Naive thymus-derived CD8-positive, alpha-beta T cell (primary cell): ENCODE data around the gene TMSB10. TPM values are rescaled to one million over a fixed set of nuclear protein-coding genes. Genes with fewer than 3 reads are reported as not detected.

Experiments
- ATAC-seq, 2 donors: fragments of 150-1000 bp; cut with Tn5 transposase in 1 of 2; sonication (Bioruptor Pico), chemical (Tn5 transposase) in 1 of 2; 1 replicate in 1 of 2; 2 replicates in 1 of 2; pipeline ENCODE4 v1.10.0; 2021; ENCODE audit warnings: mild to moderate bottlenecking in 2 of 2, moderate library complexity in 2 of 2
- POLR2A ChIA-PET: fragments of 350-600 bp; sonication (Branson Sonifier 250); formaldehyde crosslinking; loops from one replicate; lab custom pipeline; 2021; ENCODE audit warnings: antibody characterized with exemption; lab: Charles Lee
- DNase-seq, 10 donors: peaks; one replicate each; pipeline versions ENCODE4 v3.0.0 to v3.0.0-alpha.2; 2020 to 2022
- H3K27ac Mint-ChIP-seq, 10 donors: one replicate each; pipeline ENCODE4 v1.8.0; 2020 to 2022; ENCODE audit warnings: mild to moderate bottlenecking in 10 of 10, mixed read lengths in 10 of 10, moderate library complexity in 4 of 10, inconsistent platforms in 1 of 10
- H3K27me3 Mint-ChIP-seq, 5 donors: one replicate each; pipeline ENCODE4 v1.8.0; 2021 to 2022; ENCODE audit warnings: mixed read lengths in 5 of 5
- H3K36me3 Mint-ChIP-seq, 3 donors: one replicate each; pipeline ENCODE4 v1.8.0; 2020 to 2022; ENCODE audit warnings: mixed read lengths in 3 of 3, mild to moderate bottlenecking in 2 of 3, inconsistent platforms in 1 of 3
- H3K4me1 Mint-ChIP-seq, 4 donors: one replicate each; pipeline ENCODE4 v1.8.0; 2021 to 2022; ENCODE audit warnings: mixed read lengths in 4 of 4
- H3K4me3 Mint-ChIP-seq, 10 donors: one replicate each; pipeline ENCODE4 v1.8.0; 2020 to 2022; ENCODE audit warnings: mild to moderate bottlenecking in 10 of 10, mixed read lengths in 10 of 10, moderate library complexity in 6 of 10, inconsistent platforms in 1 of 10
- H3K9me3 Mint-ChIP-seq, 9 donors: one replicate each; pipeline ENCODE4 v1.8.0; 2020 to 2022; ENCODE audit warnings: mixed read lengths in 9 of 9, mild to moderate bottlenecking in 3 of 9, inconsistent platforms in 1 of 9, moderate library complexity in 1 of 9
- polyA plus RNA-seq, 3 donors: library from polyadenylated mRNA; unstranded; fragments of 300-500 nt; fragmentation: Illumina TruSeq; gene quantifications; one replicate each; pipeline ENCODE4 v1.2.3, GENCODE V29; 2021
- total RNA-seq, 8 experiments: library from RNA in 2 of 8; stranded (reverse) in 2 of 8; gene quantifications; one replicate each; pipeline ENCODE4 v1.2.3 and lab custom pipeline; 2021 to 2026

Gene TMSB10
- total and polyA plus RNA-seq, 5 experiments from 2014 or later, result 1,479 to 8,855 (median 6,950) TPM

- Mint-ChIP-seq H3K4me1 (peaks cover 38 to 76% (median 59%) of the 10 kb centered on the region in 4 donors), H3K27ac (peak within 1 kb of the TSS; percentile 93 to 99 (median 98)), H3K4me3 (peak within 1 kb of the TSS; percentile 88 to 100 (median 96)), H3K9me3 (no peaks in the 10 kb centered on the region), H3K36me3 (peaks cover 0 to 26% (median 7%) of the 10 kb centered on the region in 3 donors), H3K27me3 (peaks cover 0 to 2% (median 0%) of the 10 kb centered on the region in 5 donors)
- DNase-seq (peak in 9 of 10 donors; percentile 53 to 85 (median 72)), ATAC-seq (peak; percentile 49 to 72)
- POLR2A ChIA-PET, result interaction anchor here (0.7 to 10.4 kb wide), 28 partner anchors 9 to 411 kb away, joined by 3 to 289 read pairs (median 6); partner anchors contain the start of gene TMSB10
Observed at GRCh38 chr2:84880645-84881521, 24.6 kb upstream of the TMSB10 start, which contains the start of gene TRABD2A. Gene TRABD2A, minus strand, starts transcription at chr2:84881084. Its CDS starts 45 bp downstream, at chr2:84881039.

DNA sequence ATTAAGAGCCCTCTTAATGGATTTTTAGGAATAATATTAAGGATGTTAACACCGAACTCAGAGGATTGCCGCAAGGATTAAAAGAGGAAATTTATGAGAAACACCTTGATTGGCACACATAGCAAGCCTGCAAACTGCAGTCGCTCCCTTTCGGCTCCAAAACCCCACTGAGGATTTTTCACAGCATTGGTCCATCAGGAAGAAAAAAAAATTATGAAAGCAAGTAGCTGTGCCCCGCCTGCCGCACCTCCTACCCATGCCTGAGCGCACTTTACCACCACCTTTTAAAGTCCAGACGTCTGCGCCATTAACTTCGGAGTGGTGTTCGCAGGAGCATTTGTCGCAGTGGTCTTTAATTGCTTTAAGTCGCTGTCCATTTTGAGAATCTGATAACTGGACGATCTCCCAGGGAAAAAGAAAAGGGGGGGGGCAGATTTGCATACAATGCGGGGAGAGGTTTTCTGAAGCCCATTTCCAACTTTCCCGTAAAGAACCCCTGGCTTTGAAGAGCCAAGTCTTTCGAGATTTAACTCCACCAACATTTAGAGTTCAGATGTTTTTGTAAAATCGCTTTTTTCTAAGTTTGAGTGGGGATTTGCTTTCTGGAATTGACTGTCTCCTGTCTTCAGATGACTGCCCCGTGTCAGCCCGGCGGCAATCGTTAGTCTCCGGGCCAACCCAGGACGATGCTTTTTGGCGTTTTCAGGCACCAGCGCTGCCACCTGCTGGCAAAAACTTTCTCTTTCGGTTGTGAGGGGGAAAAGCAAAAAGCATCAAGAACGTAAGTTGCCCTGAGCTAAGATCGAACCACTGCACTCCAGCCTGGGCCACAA lies 23.7 kb upstream of the TMSB10 start:
- H3K27me3 Mint-ChIP-seq, result peaks cover 0 to 2% (median 0%) of the 10 kb centered on the region in 5 donors
- peak overlapping the region; percentile 87 to 99 (median 94) for H3K4me3 Mint-ChIP-seq
- H3K27ac Mint-ChIP-seq, result peak overlapping the region; percentile 93 to 99 (median 98)
- DNase-seq (peak; percentile 67 to 92 (median 86)), ATAC-seq (peak; percentile 62 to 68)
- no peaks in the 10 kb centered on the region for H3K9me3 Mint-ChIP-seq
- peaks cover 32 to 73% (median 57%) of the 10 kb centered on the region in 4 donors for H3K4me1 Mint-ChIP-seq
- POLR2A ChIA-PET, result interaction anchor here (0.5 to 10.4 kb wide), 26 partner anchors 8 to 1449 kb away, joined by 3 to 289 read pairs (median 4); partner anchors contain the start of genes KCMF1, PTCD3 and TMSB10
- peaks cover 0 to 18% (median 7%) of the 10 kb centered on the region in 3 donors for H3K36me3 Mint-ChIP-seq

- H3K27me3 Mint-ChIP-seq, result peaks cover 0 to 2% (median 0%) of the 10 kb centered on the region in 5 donors
- H3K4me3 Mint-ChIP-seq, result peak overlapping the region; percentile 87 to 99 (median 94)
- peak overlapping the region; percentile 93 to 99 (median 98) for H3K27ac Mint-ChIP-seq
- no peaks in the 10 kb centered on the region for H3K9me3 Mint-ChIP-seq
- POLR2A ChIA-PET, result interaction anchor here (0.5 to 10.4 kb wide), 15 partner anchors 8 to 1449 kb away, joined by 3 to 289 read pairs (median 9); partner anchors contain the start of genes KCMF1, PTCD3 and TMSB10
- ATAC-seq (no peak), DNase-seq (no peak)
- peaks cover 0 to 14% (median 7%) of the 10 kb centered on the region in 3 donors for H3K36me3 Mint-ChIP-seq
- peaks cover 32 to 72% (median 57%) of the 10 kb centered on the region in 4 donors for H3K4me1 Mint-ChIP-seq
Observed at GRCh38 chr2:84882414-84882738, 23.1 kb upstream of the TMSB10 start.

DNA sequence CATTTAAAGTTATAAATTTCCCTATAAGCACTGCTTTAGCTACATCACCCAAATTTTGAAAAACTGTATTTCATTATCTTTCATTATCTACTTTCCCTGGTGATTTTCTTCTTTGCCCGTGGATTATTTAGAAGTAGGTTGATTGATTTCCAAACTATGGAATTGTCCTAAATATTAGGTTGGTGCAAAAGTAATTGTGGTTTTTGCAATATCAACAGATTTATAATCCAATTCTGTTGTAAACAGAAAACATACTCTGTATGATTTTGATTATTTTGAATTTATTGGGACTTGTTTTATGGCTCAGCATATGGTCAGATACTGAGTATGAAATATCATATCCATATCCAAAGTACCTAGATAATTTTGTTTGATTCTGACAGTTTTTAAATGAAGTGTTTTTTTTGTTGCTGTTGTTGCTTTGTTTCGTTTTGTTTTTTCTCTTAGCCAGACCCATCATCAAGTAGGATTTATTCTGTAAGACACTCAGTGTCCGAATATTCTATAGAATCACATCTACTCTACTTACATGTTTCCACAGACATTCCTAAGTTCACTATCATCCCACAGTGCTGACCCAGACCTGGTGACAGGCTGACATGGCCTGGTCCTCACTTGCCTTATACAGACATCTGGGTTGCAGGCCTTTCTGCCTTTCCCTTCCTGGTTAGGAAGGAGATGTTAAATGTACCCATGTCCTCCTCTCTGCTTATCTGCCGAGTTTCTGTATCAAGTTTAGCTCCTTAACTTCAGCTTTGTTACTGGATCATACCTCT lies 22.5 kb upstream of the TMSB10 start:
- DNase-seq (no peak), ATAC-seq (no peak)
- Mint-ChIP-seq H3K4me3 (peak overlapping the region; percentile 87 to 99 (median 94)), H3K9me3 (no peaks in the 10 kb centered on the region), H3K27me3 (peaks cover 0 to 2% (median 0%) of the 10 kb centered on the region in 5 donors), H3K36me3 (peaks cover 0 to 8% (median 7%) of the 10 kb centered on the region in 3 donors), H3K4me1 (peaks cover 26 to 72% (median 55%) of the 10 kb centered on the region in 4 donors), H3K27ac (peak overlapping the region; percentile 93 to 99 (median 98))
- POLR2A ChIA-PET, result interaction anchor here (0.5 to 10.4 kb wide), 13 partner anchors 7 to 1450 kb away, joined by 3 to 289 read pairs (median 9); partner anchors contain the start of gene TMSB10

GRCh38 chr2:84884449-84884848 lies 21.0 kb upstream of the TMSB10 start:
- Mint-ChIP-seq H3K4me1 (peaks cover 34 to 73% (median 63%) of the 10 kb centered on the region in 4 donors), H3K36me3 (peaks cover 0 to 7% (median 0%) of the 10 kb centered on the region in 3 donors), H3K4me3 (peak overlapping the region in 1 of 10 donors; percentile 31), H3K9me3 (no peaks in the 10 kb centered on the region), H3K27me3 (peaks cover 0 to 2% (median 0%) of the 10 kb centered on the region in 5 donors), H3K27ac (peak overlapping the region in 6 of 10 donors; percentile 12 to 93 (median 59))
- no peak for ATAC-seq
- POLR2A ChIA-PET, result interaction anchor here (0.6 to 8.6 kb wide), 3 partner anchors 10 to 37 kb away, joined by 3 to 249 read pairs (median 4); partner anchors contain the start of gene TMSB10
- DNase-seq, result no peak

GRCh38 chr2:84885111-84885510 lies 20.3 kb upstream of the TMSB10 start:
- Mint-ChIP-seq H3K27ac (peak overlapping the region in 4 of 10 donors; percentile 48 to 100 (median 90)), H3K4me3 (no peak overlapping the region), H3K4me1 (peaks cover 37 to 75% (median 66%) of the 10 kb centered on the region in 4 donors), H3K36me3 (peaks cover 0 to 5% (median 0%) of the 10 kb centered on the region in 3 donors), H3K9me3 (no peaks in the 10 kb centered on the region), H3K27me3 (peaks cover 0 to 2% (median 0%) of the 10 kb centered on the region in 5 donors)
- ATAC-seq, result no peak
- POLR2A ChIA-PET, result interaction anchor here (0.6 to 8.6 kb wide), 3 partner anchors 9 to 36 kb away, joined by 3 to 249 read pairs (median 4); partner anchors contain the start of gene TMSB10
- DNase-seq, result no peak

DNA sequence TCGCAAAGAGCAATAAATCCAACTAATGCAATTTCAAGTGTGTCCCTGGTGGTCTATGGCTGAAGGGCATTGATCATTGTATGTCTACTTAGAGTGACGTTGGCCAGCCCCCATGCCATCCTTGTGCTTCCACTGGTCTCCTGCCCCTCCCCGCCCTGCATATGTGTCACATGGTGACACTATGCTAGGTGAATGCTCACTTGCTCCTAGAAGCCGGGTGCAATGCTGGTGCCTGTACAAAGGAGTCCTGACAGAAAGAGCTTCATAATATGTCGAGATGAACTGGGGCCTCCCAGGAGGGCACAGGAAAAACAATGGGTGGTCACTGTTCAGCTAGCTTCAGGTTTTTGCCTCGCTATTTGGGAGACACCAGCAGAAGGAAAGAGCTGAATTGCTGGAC lies 18.7 kb upstream of the TMSB10 start:
- Mint-ChIP-seq H3K4me1 (peaks cover 36 to 86% (median 62%) of the 10 kb centered on the region in 4 donors), H3K27me3 (no peaks in the 10 kb centered on the region), H3K4me3 (peak overlapping the region in 3 of 10 donors; percentile 26 to 60 (median 31)), H3K36me3 (no peaks in the 10 kb centered on the region), H3K9me3 (no peaks in the 10 kb centered on the region), H3K27ac (peak overlapping the region; percentile 86 to 100 (median 96))
- DNase-seq, result no peak
- ATAC-seq, result no peak
- POLR2A ChIA-PET, result interaction anchor here (0.9 to 8.6 kb wide), 4 partner anchors 16 to 38 kb away, joined by 3 to 249 read pairs (median 9); partner anchors contain the start of gene TMSB10

DNA sequence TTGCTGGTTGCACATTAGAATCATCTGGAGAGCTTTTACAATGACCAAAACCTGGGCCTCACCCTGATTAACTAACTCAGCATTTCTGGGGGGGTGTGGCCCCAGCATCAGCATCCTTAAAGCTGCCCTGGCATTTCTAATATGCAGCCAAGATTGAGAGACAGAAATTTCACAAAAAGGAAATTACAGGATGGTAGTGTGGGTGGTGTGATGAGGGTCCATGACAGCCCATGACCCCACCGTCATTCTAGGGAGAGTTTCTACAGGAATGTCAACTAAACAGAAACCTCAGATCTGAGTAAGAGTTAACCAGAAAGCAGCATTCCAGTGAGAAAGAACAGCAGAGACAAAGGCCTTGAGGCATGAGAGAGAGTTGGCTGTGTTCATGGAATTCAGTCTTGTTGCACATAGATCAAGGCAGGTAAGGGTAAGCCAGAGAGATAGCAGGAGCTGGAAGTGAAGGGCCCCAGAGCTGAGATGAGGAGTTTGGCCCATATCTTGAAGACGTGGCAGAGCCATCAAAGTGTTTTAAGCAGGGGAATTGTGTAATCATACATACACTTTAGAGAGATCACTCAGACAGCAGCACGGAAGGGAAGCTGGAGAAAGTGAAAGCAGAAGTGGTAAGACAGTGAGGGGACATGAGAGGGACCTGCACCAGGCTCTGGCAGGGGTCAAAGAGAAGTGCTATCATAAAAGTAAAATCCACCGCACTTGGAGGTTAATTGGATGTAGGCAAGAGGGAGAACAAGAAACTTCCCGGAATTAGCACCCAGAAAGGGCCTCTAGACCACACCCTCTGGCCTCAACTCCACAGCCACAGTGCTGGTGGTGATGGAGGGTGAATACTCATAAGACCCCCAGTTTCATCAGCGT lies 16.8 kb upstream of the TMSB10 start:
- H3K4me1 Mint-ChIP-seq, result peaks cover 30 to 73% (median 49%) of the 10 kb centered on the region in 4 donors
- peak overlapping the region; percentile 72 to 92 (median 86) for H3K4me3 Mint-ChIP-seq
- no peaks in the 10 kb centered on the region for H3K27me3 Mint-ChIP-seq
- H3K9me3 Mint-ChIP-seq, result no peaks in the 10 kb centered on the region
- peak overlapping the region; percentile 94 to 100 (median 98) for H3K27ac Mint-ChIP-seq
- POLR2A ChIA-PET, result interaction anchor here (0.6 to 8.6 kb wide), 19 partner anchors 8 to 438 kb away, joined by 3 to 249 read pairs (median 4); partner anchors contain the start of genes TMSB10 and TRABD2A
- H3K36me3 Mint-ChIP-seq, result no peaks in the 10 kb centered on the region
- peak in 8 of 10 donors; percentile 40 to 84 (median 56) for DNase-seq
- peak; percentile 96 to 98 for ATAC-seq

GRCh38 chr2:84889332-84889731 lies 16.1 kb upstream of the TMSB10 start:
- no peak for DNase-seq
- peak; percentile 7 to 16 for ATAC-seq
- peaks cover 30 to 72% (median 51%) of the 10 kb centered on the region in 4 donors for H3K4me1 Mint-ChIP-seq
- POLR2A ChIA-PET, result interaction anchor here (0.6 to 8.6 kb wide), 18 partner anchors 9 to 437 kb away, joined by 3 to 249 read pairs (median 4); partner anchors contain the start of genes TMSB10 and TRABD2A
- H3K36me3 Mint-ChIP-seq, result no peaks in the 10 kb centered on the region
- H3K27ac Mint-ChIP-seq, result peak overlapping the region; percentile 94 to 100 (median 98)
- no peaks in the 10 kb centered on the region for H3K9me3 Mint-ChIP-seq
- no peaks in the 10 kb centered on the region for H3K27me3 Mint-ChIP-seq
- H3K4me3 Mint-ChIP-seq, result peak overlapping the region; percentile 72 to 92 (median 86)
